ENCODE measurements around the gene GADL1.

Gene GADL1

DNA sequence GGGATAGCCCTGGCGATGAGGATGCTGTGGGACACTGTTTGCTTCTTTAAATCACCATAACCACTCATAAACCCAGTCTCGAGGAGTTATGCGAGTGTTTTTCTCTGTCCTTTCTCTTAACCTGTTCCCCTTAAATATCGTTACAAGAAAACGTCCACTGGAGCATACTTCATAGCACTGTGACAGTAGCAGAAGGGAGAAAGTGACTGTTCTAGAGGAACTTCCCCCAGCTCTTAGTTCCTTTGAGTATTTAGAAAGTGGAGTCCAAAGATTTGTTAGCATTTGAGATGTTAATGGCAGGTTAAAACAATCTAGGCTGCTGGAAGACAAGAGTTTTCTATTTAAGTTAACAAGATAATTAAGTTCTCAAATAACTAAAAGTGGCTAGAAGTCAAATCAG, 142.0 kb downstream of the GADL1 start:
- no peak overlapping the region for H3K27ac ChIP-seq
- TF ChIP-seq, protein P1, sequence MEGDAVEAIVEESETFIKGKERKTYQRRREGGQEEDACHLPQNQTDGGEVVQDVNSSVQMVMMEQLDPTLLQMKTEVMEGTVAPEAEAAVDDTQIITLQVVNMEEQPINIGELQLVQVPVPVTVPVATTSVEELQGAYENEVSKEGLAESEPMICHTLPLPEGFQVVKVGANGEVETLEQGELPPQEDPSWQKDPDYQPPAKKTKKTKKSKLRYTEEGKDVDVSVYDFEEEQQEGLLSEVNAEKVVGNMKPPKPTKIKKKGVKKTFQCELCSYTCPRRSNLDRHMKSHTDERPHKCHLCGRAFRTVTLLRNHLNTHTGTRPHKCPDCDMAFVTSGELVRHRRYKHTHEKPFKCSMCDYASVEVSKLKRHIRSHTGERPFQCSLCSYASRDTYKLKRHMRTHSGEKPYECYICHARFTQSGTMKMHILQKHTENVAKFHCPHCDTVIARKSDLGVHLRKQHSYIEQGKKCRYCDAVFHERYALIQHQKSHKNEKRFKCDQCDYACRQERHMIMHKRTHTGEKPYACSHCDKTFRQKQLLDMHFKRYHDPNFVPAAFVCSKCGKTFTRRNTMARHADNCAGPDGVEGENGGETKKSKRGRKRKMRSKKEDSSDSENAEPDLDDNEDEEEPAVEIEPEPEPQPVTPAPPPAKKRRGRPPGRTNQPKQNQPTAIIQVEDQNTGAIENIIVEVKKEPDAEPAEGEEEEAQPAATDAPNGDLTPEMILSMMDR (conservative IDR thresholded peaks at IDR 0.05) = no peak

DNA sequence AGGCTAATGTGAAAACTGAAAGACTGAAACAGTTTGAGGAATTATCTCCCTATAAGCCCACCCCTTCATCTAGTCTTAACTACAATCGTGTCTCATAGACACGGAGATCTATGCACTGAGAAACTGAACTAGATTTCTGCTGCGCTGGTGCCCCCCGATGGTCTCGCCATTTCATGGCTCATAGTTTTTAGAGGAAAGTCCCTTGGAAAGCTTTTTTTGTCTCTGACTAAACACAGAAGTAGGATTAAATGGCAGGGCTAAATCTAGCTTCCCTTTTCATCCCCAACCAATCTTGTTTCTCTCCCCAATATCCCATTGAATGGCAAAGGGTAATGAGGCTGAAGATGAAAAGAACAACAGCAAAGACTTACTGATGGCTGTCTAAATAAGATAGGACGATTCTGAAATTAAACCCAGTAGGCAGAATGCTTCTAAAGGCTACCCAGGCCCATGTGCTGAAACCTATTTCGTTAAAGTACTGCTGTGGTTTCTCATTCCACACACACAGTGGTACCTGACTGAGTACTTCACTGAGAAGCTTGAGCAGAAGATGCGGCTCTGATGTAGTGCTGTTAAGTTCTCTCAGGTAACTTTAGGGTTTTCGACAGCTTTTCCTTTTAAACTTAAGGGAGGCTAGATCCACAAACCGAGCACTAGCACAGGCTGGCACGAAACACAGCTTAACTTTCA, 142.7 kb downstream of the GADL1 start:
- H3K27ac ChIP-seq = no peak overlapping the region
- TF ChIP-seq, protein P1 (conservative IDR thresholded peaks at IDR 0.05) = peak; percentile 47; the same call in 1 of the 2 replicates

GRCh38 chr3:30750967-30751366, 143.5 kb downstream of the GADL1 start:
- no peak overlapping the region for H3K27ac ChIP-seq
- TF ChIP-seq, protein P1 (conservative IDR thresholded peaks at IDR 0.05) = no peak

GRCh38 chr3:30749230-30749629, 145.2 kb downstream of the GADL1 start:
- TF ChIP-seq, protein P1 (conservative IDR thresholded peaks at IDR 0.05) = no peak
- no peak overlapping the region for H3K27ac ChIP-seq

- TF ChIP-seq, protein P1 (conservative IDR thresholded peaks at IDR 0.05) = peak; percentile 84
- no peak overlapping the region for H3K27ac ChIP-seq
Measured at GRCh38 chr3:30747771-30748281, 146.6 kb downstream of the GADL1 start.

DNA sequence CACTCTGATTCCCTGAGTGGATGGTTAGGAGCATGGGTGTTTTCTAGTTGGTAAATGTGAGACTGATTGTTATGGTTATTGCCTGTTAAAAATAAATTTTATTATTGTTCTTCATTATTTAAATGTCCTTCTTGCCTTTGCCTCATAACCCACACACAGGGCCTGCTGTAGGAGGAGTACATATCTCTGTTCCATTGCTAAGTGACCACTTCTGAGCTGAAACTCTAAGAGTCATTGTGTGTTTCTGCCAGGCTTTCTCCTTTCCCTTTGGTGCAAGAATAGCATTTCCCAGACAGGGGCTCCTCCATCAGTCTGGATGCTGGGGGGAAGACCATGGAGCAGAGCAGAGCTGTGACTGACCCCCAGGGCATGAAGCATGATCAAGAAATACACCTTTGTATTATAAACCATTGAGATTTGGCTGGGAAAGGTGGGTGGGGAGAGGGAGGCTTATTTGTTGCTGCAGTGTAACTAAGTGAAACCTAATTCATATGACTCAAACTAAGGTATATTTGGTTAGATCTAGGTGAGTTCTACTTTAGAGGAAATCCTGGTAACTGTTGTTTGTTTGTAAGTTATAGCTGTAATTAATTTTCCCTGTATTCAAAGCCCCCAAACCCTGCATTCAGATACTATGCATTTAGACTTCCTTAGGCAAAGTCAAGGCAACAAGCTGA, 150.7 kb downstream of the GADL1 start:
- TF ChIP-seq, protein P1 (conservative IDR thresholded peaks at IDR 0.05) = no peak
- no peak overlapping the region for H3K27ac ChIP-seq

- TF ChIP-seq, protein P1 (conservative IDR thresholded peaks at IDR 0.05) = no peak
Measured at GRCh38 chr3:30742796-30743619, 151.5 kb downstream of the GADL1 start.

More at GRCh38 chr3:30742796-30743619, 151.5 kb downstream of the GADL1 start:
- H3K27ac ChIP-seq = no peak overlapping the region

Data from VCaP (cell line).